Panc1 (cell line): ENCODE results near the gene ABHD2. TPM values are rescaled to one million over a fixed set of nuclear protein-coding genes. Genes with fewer than 3 reads are reported as not detected.

Source experiments
- ATAC-seq: fragments of 200-7000 bp; cut with Tn5 transposase; 2 replicates; pipeline ENCODE4 v1.9.1; 2020; ENCODE audit warnings: mild to moderate bottlenecking, moderate library complexity
- BruUV-seq: library from RNA; stranded (reverse); fragments of 400-500 nt; replicated peaks from 2 replicates; lab custom pipeline; 2021; lab: Mats Ljungman, UMichigan
- CTCF ChIA-PET: fragments of 300-600 bp; sonication (Branson Sonifier 250); formaldehyde crosslinking; loops from one replicate; lab custom pipeline; 2022; ENCODE audit warnings: antibody characterized with exemption; lab: Charles Lee
- POLR2A ChIA-PET: fragments of 300-600 bp; sonication (Branson Sonifier 250); formaldehyde crosslinking; loops from one replicate; lab custom pipeline; 2022; ENCODE audit warnings: antibody characterized with exemption; lab: Charles Lee
- DNase-seq: peaks from one replicate; pipeline ENCODE4 v3.0.0-alpha.2; 2010; ENCODE audit warnings: low read depth, low spot score
- H3K27ac ChIP-seq: 2 replicates; pipeline ENCODE4 v1.5.1; 2011; ENCODE audit warnings: mild to moderate bottlenecking, low read length, inconsistent platforms
- H3K27me3 ChIP-seq: fragments of 200-500 bp; sonication (Bioruptor generic); 2 replicates; pipeline ENCODE4 v1.6.0; 2014; ENCODE audit warnings: low read length, inconsistent platforms; ENCODE audit not compliant: control insufficient read depth, insufficient read depth
- H3K36me3 ChIP-seq: fragments of 200-500 bp; sonication (Bioruptor generic); 2 replicates; pipeline ENCODE4 v1.5.1; 2014; ENCODE audit warnings: inconsistent platforms, mild to moderate bottlenecking, low read length, moderate library complexity; ENCODE audit not compliant: control insufficient read depth, insufficient read depth
- H3K4me1 ChIP-seq: 2 replicates; pipeline ENCODE4 v1.5.1; 2011; ENCODE audit warnings: inconsistent platforms, mild to moderate bottlenecking, low read length, moderate library complexity; ENCODE audit not compliant: control insufficient read depth, insufficient read depth
- H3K4me3 ChIP-seq, 2 experiments: 2 replicates each; pipeline ENCODE4 v1.5.1; 2011 to 2012; ENCODE audit warnings: low read depth in 2 of 2, low read length in 2 of 2, mild to moderate bottlenecking in 2 of 2, inconsistent platforms in 1 of 2, moderate library complexity in 1 of 2
- H3K9me3 ChIP-seq: fragments of 200-500 bp; sonication (Bioruptor generic); 2 replicates; pipeline ENCODE4 v1.5.1; 2014; ENCODE audit warnings: low read depth, mild to moderate bottlenecking, inconsistent platforms, low read length, moderate library complexity; ENCODE audit not compliant: control insufficient read depth, insufficient read depth
- POLR2AphosphoS5 ChIP-seq: IDR thresholded peaks from 2 replicates; pipeline ENCODE4 v1.6.1; 2012; ENCODE audit warnings: mild to moderate bottlenecking, low read depth, low read length, moderate library complexity
- REST ChIP-seq, 2 experiments: IDR thresholded peaks; 2 replicates each; pipeline ENCODE4 v1.6.1; 2011 to 2012; ENCODE audit warnings: low read depth in 2 of 2, control low read depth in 1 of 2, low read length in 1 of 2, mild to moderate bottlenecking in 1 of 2, moderate library complexity in 1 of 2; ENCODE audit not compliant: insufficient read depth in 1 of 2
- SIN3A ChIP-seq: IDR thresholded peaks from 2 replicates; pipeline ENCODE4 v1.6.1; 2012; ENCODE audit warnings: low read depth, mild to moderate bottlenecking, low read length, moderate library complexity, borderline replicate concordance; ENCODE audit not compliant: insufficient read depth
- TCF7L2 ChIP-seq: IDR thresholded peaks from 2 replicates; pipeline ENCODE4 v1.6.1; 2011; ENCODE audit warnings: mild to moderate bottlenecking, low read depth, low read length, inconsistent platforms
- in situ Hi-C: cut with HindIII; loops from 2 replicates; pipeline ENCODE4 v1.10.0; 2016; ENCODE audit warnings: low sequenced_read_pairs, low pct_unique_long_range_greater_than_20kb
- intact Hi-C: fragments of 100-400 bp; cut with micrococcal nuclease; formaldehyde crosslinking; loops from one replicate; pipeline ENCODE4 v1.10.0; 2022; ENCODE audit not compliant: unreplicated experiment
- total RNA-seq: library from RNA; stranded (reverse); gene quantifications from one replicate; pipeline ENCODE4 v1.2.1, GENCODE V29; 2021; ENCODE audit not compliant: unreplicated experiment
- TF ChIP-seq, protein P1 (sequence below): fragments of 450-650 bp; IDR thresholded peaks from 2 replicates; pipeline ENCODE4 v1.5.1; 2017; ENCODE audit warnings: mild to moderate bottlenecking

ABHD2 gene
- total RNA-seq, 1 experiment from 2014 or later, result 95.0 TPM

DNA sequence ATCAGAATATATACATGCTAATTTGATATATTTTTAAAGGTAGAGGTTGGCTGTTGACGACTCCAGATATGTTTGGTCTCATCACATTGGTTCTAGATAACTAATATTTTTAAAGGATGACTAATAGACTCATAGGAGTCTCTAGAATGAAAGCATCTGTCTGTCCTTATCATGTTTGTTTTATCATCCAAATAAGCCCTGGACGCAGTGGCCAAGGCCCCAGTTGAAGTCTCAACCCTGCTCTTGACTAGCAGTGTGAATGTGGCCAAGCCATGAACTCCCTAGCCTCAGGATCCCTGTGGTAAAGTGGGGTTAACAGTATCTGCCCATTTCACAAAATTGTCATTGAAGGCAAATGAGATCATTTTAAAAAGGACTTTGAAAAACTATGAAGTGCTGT lies 53.6 kb downstream of the ABHD2 start:
- in situ Hi-C loops (no loop called here), intact Hi-C loops (no loop called here)
- no peak for ATAC-seq
- no peak for DNase-seq
- BruUV-seq, result no TSS peak
- ChIA-PET POLR2A (no interaction called here), CTCF (no interaction called here)
- Histone ChIP-seq H3K27ac (no peak overlapping the region), H3K27me3 (no peaks in the 10 kb centered on the region), H3K4me3 (no peak overlapping the region), H3K36me3 (no peaks in the 10 kb centered on the region), H3K9me3 (no peaks in the 10 kb centered on the region), H3K4me1 (peaks cover 21% of the 10 kb centered on the region)
- TF ChIP-seq SIN3A (no peak), TCF7L2 (no peak), POLR2AphosphoS5 (no peak), REST (IDR thresholded peaks at IDR 0.05; ENCODE audit: insufficient read depth in 1 of 2, low read depth in 2 of 2, low read length in 1 of 2) (no peak)
- TF ChIP-seq, protein P1, sequence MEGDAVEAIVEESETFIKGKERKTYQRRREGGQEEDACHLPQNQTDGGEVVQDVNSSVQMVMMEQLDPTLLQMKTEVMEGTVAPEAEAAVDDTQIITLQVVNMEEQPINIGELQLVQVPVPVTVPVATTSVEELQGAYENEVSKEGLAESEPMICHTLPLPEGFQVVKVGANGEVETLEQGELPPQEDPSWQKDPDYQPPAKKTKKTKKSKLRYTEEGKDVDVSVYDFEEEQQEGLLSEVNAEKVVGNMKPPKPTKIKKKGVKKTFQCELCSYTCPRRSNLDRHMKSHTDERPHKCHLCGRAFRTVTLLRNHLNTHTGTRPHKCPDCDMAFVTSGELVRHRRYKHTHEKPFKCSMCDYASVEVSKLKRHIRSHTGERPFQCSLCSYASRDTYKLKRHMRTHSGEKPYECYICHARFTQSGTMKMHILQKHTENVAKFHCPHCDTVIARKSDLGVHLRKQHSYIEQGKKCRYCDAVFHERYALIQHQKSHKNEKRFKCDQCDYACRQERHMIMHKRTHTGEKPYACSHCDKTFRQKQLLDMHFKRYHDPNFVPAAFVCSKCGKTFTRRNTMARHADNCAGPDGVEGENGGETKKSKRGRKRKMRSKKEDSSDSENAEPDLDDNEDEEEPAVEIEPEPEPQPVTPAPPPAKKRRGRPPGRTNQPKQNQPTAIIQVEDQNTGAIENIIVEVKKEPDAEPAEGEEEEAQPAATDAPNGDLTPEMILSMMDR, result no peak

GRCh38 chr15:89142423-89142822 lies 54.2 kb downstream of the ABHD2 start:
- DNase-seq (no peak), ATAC-seq (no peak)
- H3K27me3 ChIP-seq, result no peaks in the 10 kb centered on the region
- CTCF ChIA-PET, result no interaction called here
- H3K27ac ChIP-seq, result no peak overlapping the region
- no peak for TF ChIP-seq SIN3A
- TF ChIP-seq REST (IDR thresholded peaks at IDR 0.05; ENCODE audit: insufficient read depth in 1 of 2, low read depth in 2 of 2, low read length in 1 of 2), result no peak
- TF ChIP-seq POLR2AphosphoS5, result no peak
- in situ Hi-C loops (no loop called here), intact Hi-C loops (no loop called here)
- no peak overlapping the region for H3K4me3 ChIP-seq
- H3K4me1 ChIP-seq, result peaks cover 21% of the 10 kb centered on the region
- H3K36me3 ChIP-seq, result no peaks in the 10 kb centered on the region
- POLR2A ChIA-PET, result no interaction called here
- no peaks in the 10 kb centered on the region for H3K9me3 ChIP-seq
- no TSS peak for BruUV-seq
